Measurements from ENCODE around the gene IGIP.

DNA sequence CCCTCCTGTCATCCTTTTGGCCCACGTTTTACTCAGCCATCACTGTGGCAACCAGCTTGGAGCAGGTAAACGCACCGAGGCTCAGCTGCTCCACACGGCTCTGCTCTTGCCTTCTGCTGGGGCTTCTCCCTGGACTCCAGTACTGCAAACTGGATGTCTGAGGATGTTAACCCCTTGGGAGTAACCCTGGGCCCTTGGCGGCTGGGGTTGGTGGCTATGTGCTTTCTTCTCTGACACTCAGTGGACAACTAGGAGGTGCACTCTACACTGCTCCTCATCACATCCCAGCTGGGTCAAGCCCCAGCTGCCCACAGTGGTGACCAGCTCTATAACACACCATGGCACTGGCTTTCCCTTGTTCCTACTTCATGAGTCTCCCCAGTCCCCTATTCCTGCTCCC, 37.0 kb downstream of the IGIP start:
- no peak for TF ChIP-seq CTCF (conservative IDR thresholded peaks at IDR 0.05; ENCODE audit: low read depth, low read length)
- no peak for TF ChIP-seq EZH2 (IDR thresholded peaks at IDR 0.05; ENCODE audit: borderline replicate concordance, low read depth, low read length, poor library complexity, severe bottlenecking)
